K562 (cell line): ENCODE data around the gene C1orf167. TPM values are rescaled to one million over a fixed set of nuclear protein-coding genes. Genes with fewer than 3 reads are reported as not detected.

Experiments
- ATAC-seq: fragments of 200-7000 bp; cut with Tn5 transposase; 3 replicates; pipeline ENCODE4 v1.9.1; 2020; ENCODE audit warnings: moderate library complexity
- BruUV-seq: library from RNA; stranded (reverse); fragments of 400-500 nt; replicated peaks from 2 replicates; lab custom pipeline; 2021; lab: Mats Ljungman, UMichigan
- CTCF ChIA-PET: fragments of 300-600 bp; formaldehyde crosslinking; extraction: SDS; loops from one replicate; lab custom pipeline; 2021; ENCODE audit warnings: low intra/inter-chr PET ratio; lab: Yijun Ruan, JAX
- POLR2A ChIA-PET: fragments of 300-600, 350-650 bp; sonication (Branson Sonifier 250); formaldehyde crosslinking; extraction: SDS; loops from one replicate; lab custom pipeline; 2021; ENCODE audit warnings: antibody characterized with exemption, inconsistent platforms; lab: Yijun Ruan, JAX
- DNase-seq, 4 experiments: peaks; one replicate each; pipeline versions ENCODE4 v3.0.0 to v3.0.0-alpha.2; 2011 to 2018; ENCODE audit warnings: low spot score in 3 of 4, mixed read lengths in 3 of 4; ENCODE audit errors: extremely low read depth in 1 of 4
- FAIRE-seq: peaks from 2 replicates; lab custom pipeline; 2011; peaks lifted over from hg19 to GRCh38; lab: Jason Lieb, UNC
- H2AFZ ChIP-seq: 2 replicates; pipeline ENCODE4 v1.6.0; 2011; ENCODE audit warnings: low read depth, low read length, control low read depth, inconsistent platforms
- H3K27ac ChIP-seq: fragments of 200-600 bp; 3 replicates; pipeline ENCODE4 v1.8.0; 2011; ENCODE audit warnings: low read depth, mild to moderate bottlenecking, control low read depth, inconsistent platforms, low read length, moderate library complexity, mixed read lengths; ENCODE audit errors: extremely low read depth
- H3K27me3 ChIP-seq, 2 experiments: fragments of 300-600 bp in 1 of 2; 2 replicates in 1 of 2; 3 replicates in 1 of 2; pipeline versions ENCODE4 v1.6.0 to v1.8.0; 2011; ENCODE audit warnings: inconsistent platforms in 2 of 2, low read length in 2 of 2, mild to moderate bottlenecking in 1 of 2, mixed read lengths in 1 of 2, moderate library complexity in 1 of 2; ENCODE audit not compliant: control insufficient read depth in 2 of 2, insufficient read depth in 2 of 2
- H3K36me3 ChIP-seq: fragments of 300-600 bp; 3 replicates; pipeline ENCODE4 v1.8.0; 2011; ENCODE audit warnings: mild to moderate bottlenecking, low read length, inconsistent platforms; ENCODE audit not compliant: control insufficient read depth, insufficient read depth
- H3K4me1 ChIP-seq, 2 experiments: fragments of 200-600 bp in 1 of 2; replicated peaks in 1 of 2; 2 replicates in 1 of 2; 3 replicates in 1 of 2; pipeline versions ENCODE4 v1.5.1 to v1.8.0; 2011; ENCODE audit warnings: inconsistent platforms in 2 of 2, low read length in 2 of 2, mild to moderate bottlenecking in 1 of 2, mixed read lengths in 1 of 2, moderate library complexity in 1 of 2; ENCODE audit not compliant: control insufficient read depth in 2 of 2, insufficient read depth in 2 of 2
- H3K4me2 ChIP-seq: 2 replicates; pipeline ENCODE4 v1.6.1; 2011; ENCODE audit warnings: low read length, control low read depth, inconsistent platforms, mixed read lengths; ENCODE audit not compliant: insufficient read depth
- H3K4me3 ChIP-seq: fragments of 200-600 bp; sonication (generic), shearing (Covaris generic); 2 replicates; pipeline ENCODE4 v1.5.1; 2016; ENCODE audit warnings: control low read depth, inconsistent platforms
- H3K79me2 ChIP-seq: fragments of 200-600 bp; 3 replicates; pipeline ENCODE4 v1.8.0; 2011; ENCODE audit warnings: low read length, inconsistent platforms; ENCODE audit not compliant: control insufficient read depth, insufficient read depth
- H3K9ac ChIP-seq, 2 experiments: 2 replicates each; pipeline versions ENCODE4 v1.6.0 to v1.6.1; 2011; ENCODE audit warnings: low read depth in 2 of 2, low read length in 2 of 2, control low read depth in 1 of 2, inconsistent platforms in 1 of 2, mild to moderate bottlenecking in 1 of 2, mixed read lengths in 1 of 2; ENCODE audit not compliant: insufficient read depth in 1 of 2
- H3K9me1 ChIP-seq: one replicate; pipeline ENCODE4 v1.6.0; 2011; ENCODE audit warnings: inconsistent platforms, mild to moderate bottlenecking, low read length, moderate library complexity; ENCODE audit not compliant: control insufficient read depth, insufficient read depth
- H3K9me3 ChIP-seq: replicated peaks from 2 replicates; pipeline ENCODE4 v1.5.1; 2011; ENCODE audit warnings: low read depth, low read length, inconsistent platforms; ENCODE audit not compliant: control insufficient read depth, insufficient read depth
- H4K20me1 ChIP-seq: replicated peaks from 2 replicates; pipeline ENCODE4 v1.6.1; 2011; ENCODE audit warnings: low read length, inconsistent platforms, mixed read lengths; ENCODE audit not compliant: control insufficient read depth, insufficient read depth
- ELF1 ChIP-seq: fragments of 200-800 bp; sonication (Bioruptor generic); IDR thresholded peaks from 2 replicates; pipeline ENCODE4 v1.6.1; 2016; ENCODE audit warnings: missing genetic modification characterization, missing compliant biosample characterization
- ELK3 ChIP-seq: fragments of 450-650 bp; formaldehyde crosslinking; IDR thresholded peaks from 2 replicates; pipeline ENCODE4 v1.4.0; 2020; ENCODE audit warnings: mild to moderate bottlenecking
- IRF1 ChIP-seq: sonication (generic); formaldehyde crosslinking; IDR thresholded peaks from 2 replicates; pipeline ENCODE4 v1.8.0; 2022; ENCODE audit warnings: missing genetic modification reagents, mild to moderate bottlenecking, borderline replicate concordance
- NCOA6 ChIP-seq: fragments of 450-650 bp; IDR thresholded peaks from 2 replicates; pipeline ENCODE4 v1.6.1; 2017; ENCODE audit warnings: mild to moderate bottlenecking
- RERE ChIP-seq: sonication (generic); formaldehyde crosslinking; IDR thresholded peaks from 2 replicates; pipeline ENCODE4 v1.8.0; 2023; ENCODE audit warnings: missing genetic modification reagents, mild to moderate bottlenecking, borderline replicate concordance
- RFX7 ChIP-seq: fragments of 250-450 bp; sonication (Bioruptor Pico); IDR thresholded peaks from 2 replicates; pipeline ENCODE4 v1.5.1; 2021; ENCODE audit warnings: mild to moderate bottlenecking
- SIN3B ChIP-seq: fragments of 450-650 bp; IDR thresholded peaks from 2 replicates; pipeline ENCODE4 v1.6.1; 2017; ENCODE audit warnings: low read depth, mild to moderate bottlenecking, moderate library complexity
- SREBF1 ChIP-seq: fragments of 150-350 bp; IDR thresholded peaks from 2 replicates; pipeline ENCODE4 v1.6.1; 2014; ENCODE audit warnings: antibody characterized with exemption, low read depth, low read length, borderline replicate concordance
- SRF ChIP-seq, 2 experiments: fragments of 250-450, 450-650 bp in 1 of 2; sonication (Bioruptor Pico) in 1 of 2; sonication (generic) in 1 of 2; formaldehyde crosslinking; IDR thresholded peaks; 2 replicates each; pipeline versions ENCODE4 v1.5.0 to v1.5.1; 2020 to 2022; ENCODE audit warnings: mild to moderate bottlenecking in 1 of 2, missing genetic modification reagents in 1 of 2
- SRSF7 ChIP-seq: fragments of 200-400 bp; formaldehyde crosslinking; optimal IDR thresholded peaks from 2 replicates; pipeline ENCODE3; 2017; ENCODE audit warnings: mild to moderate bottlenecking, low read depth, low read length
- TFAM ChIP-seq: fragments of 250-450 bp; sonication (Bioruptor Pico); conservative IDR thresholded peaks from 2 replicates; pipeline ENCODE4 v1.5.0; 2021; ENCODE audit warnings: mild to moderate bottlenecking, moderate library complexity
- TOE1 ChIP-seq, 2 experiments: fragments of 450-650 bp in 1 of 2; sonication (generic) in 1 of 2; formaldehyde crosslinking in 1 of 2; IDR thresholded peaks; 2 replicates each; pipeline versions ENCODE4 v1.7.1 to v1.8.0; 2016 to 2022; ENCODE audit warnings: borderline replicate concordance in 2 of 2, mild to moderate bottlenecking in 2 of 2, antibody characterized with exemption in 1 of 2, inconsistent platforms in 1 of 2, low read depth in 1 of 2, missing genetic modification reagents in 1 of 2, moderate library complexity in 1 of 2
- ZBED1 ChIP-seq: IDR thresholded peaks from 2 replicates; pipeline ENCODE4 v1.6.1; 2014
- ZKSCAN3 ChIP-seq: fragments of 250-450 bp; sonication (Bioruptor Pico); IDR thresholded peaks from 2 replicates; pipeline ENCODE4 v1.4.0; 2020
- WGBS: fragments of 100-300 bp; shearing (Covaris generic); methylation state at CpG from one replicate; pipeline ENCODE4 v1.1.6; 2016; ENCODE audit warnings: low coverage, mixed read lengths; ENCODE audit not compliant: insufficient coverage; ENCODE audit errors: missing lambda C conversion rate; 5-methylcytosine and 5-hydroxymethylcytosine counted together
- in situ Hi-C: fragments of 300-500 bp; cut with MboI; formaldehyde crosslinking; loops from 4 replicates; pipeline ENCODE4 v1.15.0; 2018; ENCODE audit warnings: inconsistent platforms, mixed read lengths
- intact Hi-C: fragments of 100-400 bp; cut with micrococcal nuclease; formaldehyde crosslinking; loops from 2 replicates; pipeline ENCODE4 v1.14.2; 2022
- polyA plus RNA-seq, 8 experiments: library from polyadenylated mRNA; depleted of rRNA in 4 of 8; stranded (reverse) in 5 of 8; unstranded in 3 of 8; fragments of >200 nt; fragmentation: Nextera tagmentation in 2 of 8; fragmentation: Illumina TruSeq in 1 of 8; extraction: Ambion mirVana in 2 of 8; extraction: Trizol in 1 of 8; gene quantifications; 2 replicates each; pipeline versions ENCODE4 v1.2.1 to v1.2.3, GENCODE V29; 2011 to 2014; ENCODE audit warnings: inconsistent platforms in 1 of 8, missing spikeins in 1 of 8
- total RNA-seq, 7 experiments: library from RNA; depleted of rRNA in 6 of 7; stranded (reverse); fragments of >200 nt in 6 of 7; fragmentation: Illumina TruSeq in 2 of 7; extraction: Trizol in 2 of 7; gene quantifications; 2 replicates each; pipeline versions ENCODE4 v1.2.1 to v1.2.3, GENCODE V29; 2011 to 2021; ENCODE audit warnings: low replicate concordance in 1 of 7

The C1orf167 gene
- total and polyA plus RNA-seq, 9 of the 15 experiments (the other 6 are each of a cell fraction or from before 2014, with no cell fraction given) = 0.22 to 0.86 (median 0.31) TPM; not detected in 2

DNA sequence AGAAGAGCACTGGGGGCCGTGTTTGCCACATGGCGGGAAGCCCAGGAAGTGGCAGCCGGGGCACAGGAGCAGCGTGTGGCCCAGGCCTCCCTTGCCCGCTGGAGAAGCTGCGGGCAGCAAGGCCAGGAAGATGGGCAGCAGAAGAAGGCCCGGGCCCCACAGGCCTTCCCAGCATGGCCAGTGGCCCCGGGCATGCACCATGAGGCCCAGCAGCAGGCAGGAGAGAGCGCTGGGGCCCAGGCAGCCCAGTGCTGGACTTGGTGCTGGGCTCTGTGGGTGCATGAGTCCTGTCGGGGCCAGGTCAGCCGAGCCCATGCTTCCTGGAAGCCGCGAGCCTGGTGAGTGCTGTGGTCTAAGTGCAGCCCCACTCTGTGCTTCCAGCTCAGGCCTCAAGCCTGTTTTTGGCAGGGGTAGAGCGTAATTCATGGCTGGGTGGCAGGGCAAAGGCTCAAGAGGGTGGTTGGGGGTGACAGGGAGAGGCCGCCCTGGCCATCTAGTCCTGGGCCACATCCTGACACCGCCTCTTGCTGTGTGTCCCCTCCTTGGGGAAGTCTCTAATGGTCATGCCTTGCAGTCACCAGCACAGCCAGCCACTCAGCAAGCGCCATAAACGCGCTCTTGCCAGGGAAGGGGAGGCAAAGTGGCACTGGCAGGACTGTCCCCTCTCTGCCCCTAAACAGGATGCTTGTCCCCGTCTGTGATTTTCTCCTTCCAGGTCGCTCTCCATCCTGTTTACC is 22.4 kb downstream of the C1orf167 start:
- H3K4me1 ChIP-seq = peaks cover 38 to 63% of the 10 kb centered on the region in 2 experiments
- no TSS peak for BruUV-seq
- 0 out of 2 replicates have a peak overlapping the region, but pooled peaks have one; percentile 21 for H2AFZ ChIP-seq
- H3K9ac ChIP-seq = peak overlapping the region in 1 of 2 experiments; percentile 85; a peak in 2 of 4 replicates
- CTCF ChIA-PET = interaction anchor here (0.6 to 1.1 kb wide), 3 partner anchors 54 to 109 kb away, joined by 3 read pairs; no protein-coding TSS in a partner anchor
- intact Hi-C loops = no loop called here
- H3K9me1 ChIP-seq = no peaks in the 10 kb centered on the region
- no peak for DNase-seq
- no peaks in the 10 kb centered on the region for H4K20me1 ChIP-seq
- WGBS = 79% methylated on average over 21 of the region's 21 CpGs
- H3K4me2 ChIP-seq = no peak overlapping the region
- in situ Hi-C loops = no loop called here
- no peaks in the 10 kb centered on the region for H3K9me3 ChIP-seq
- peak overlapping the region; percentile 16; the same call in 1 of the 3 replicates for H3K27ac ChIP-seq
- no peaks in the 10 kb centered on the region for H3K27me3 ChIP-seq
- no peak for FAIRE-seq
- H3K79me2 ChIP-seq = no peaks in the 10 kb centered on the region; the same call in 2 of the 3 replicates
- peaks cover 19% of the 10 kb centered on the region; the same call in 1 of the 3 replicates for H3K36me3 ChIP-seq
- ATAC-seq = no peak
- POLR2A ChIA-PET = interaction anchor here (0.9 to 5.4 kb wide), 9 partner anchors 8 to 125 kb away, joined by 3 to 115 read pairs (median 9); partner anchors contain the start of gene AGTRAP
- H3K4me3 ChIP-seq = no peak overlapping the region
- TF ChIP-seq ZBED1 (no peak), SRF (CRISPR knock-in tag; IDR thresholded peaks at IDR 0.05) (no peak), TFAM (CRISPR knock-in tag) (no peak), IRF1 (CRISPR knock-in tag) (no peak), RFX7 (CRISPR knock-in tag) (no peak), SREBF1 (no peak), SIN3B (no peak), NCOA6 (no peak), SRSF7 (no peak), ZKSCAN3 (no peak), RERE (CRISPR knock-in tag) (no peak), ELK3 (no peak), TOE1 (IDR thresholded peaks at IDR 0.05; ENCODE audit: borderline replicate concordance) (no peak), TOE1 (CRISPR knock-in tag; IDR thresholded peaks at IDR 0.05; ENCODE audit: borderline replicate concordance, low read depth) (no peak), ELF1 (tag) (no peak)
